Gastroesophageal sphincter (tissue), 4 donors: ENCODE measurements around the gene MARK3. TPM values are rescaled to one million over a fixed set of nuclear protein-coding genes. Genes with fewer than 3 reads are reported as not detected.

Experiments used
- ATAC-seq: fragments of 150-250 bp; one replicate; pipeline ENCODE4 v1.9.1; 2016; ENCODE audit warnings: mild to moderate bottlenecking, moderate library complexity
- H3K27ac ChIP-seq, 4 donors: fragments of 200-600 bp; sonication (generic) in 3 of 4; 1 replicate in 3 of 4; 2 replicates in 1 of 4; pipeline ENCODE4 v1.5.1; 2016 to 2019
- H3K27me3 ChIP-seq: fragments of 200-600 bp; sonication (generic); one replicate; pipeline ENCODE4 v1.5.1; 2019
- H3K36me3 ChIP-seq, 2 donors: fragments of 200-600 bp; sonication (generic); one replicate each; pipeline ENCODE4 v1.5.1; 2019; ENCODE audit warnings: control low read depth in 1 of 2
- H3K4me1 ChIP-seq, 3 donors: fragments of 200-600 bp; sonication (generic); 1 replicate in 2 of 3; 2 replicates in 1 of 3; pipeline ENCODE4 v1.5.1; 2016 to 2019; ENCODE audit warnings: control low read depth in 2 of 3
- H3K4me3 ChIP-seq, 2 donors: fragments of 200-600 bp; sonication (generic); one replicate each; pipeline ENCODE4 v1.5.1; 2019; ENCODE audit warnings: mild to moderate bottlenecking in 1 of 2, moderate library complexity in 1 of 2
- H3K9me3 ChIP-seq, 3 donors: fragments of 200-600 bp; sonication (generic); one replicate each; pipeline ENCODE4 v1.5.1; 2017 to 2019; ENCODE audit warnings: control low read depth in 2 of 3
- EP300 ChIP-seq: sonication (generic); formaldehyde crosslinking; IDR thresholded peaks from one replicate; pipeline ENCODE4 v1.6.1; 2017; ENCODE audit warnings: antibody characterized with exemption, mild to moderate bottlenecking
- POLR2A ChIP-seq, 2 donors: fragments of 450-650 bp; IDR thresholded peaks; one replicate each; pipeline ENCODE4 v1.6.1; 2017; ENCODE audit warnings: antibody characterized with exemption in 2 of 2, mild to moderate bottlenecking in 2 of 2, moderate library complexity in 1 of 2
- POLR2AphosphoS5 ChIP-seq: sonication (generic); formaldehyde crosslinking; IDR thresholded peaks from one replicate; pipeline ENCODE4 v1.6.1; 2017; ENCODE audit warnings: antibody characterized with exemption
- WGBS, 2 donors: methylation state at CpG; one replicate each; pipeline ENCODE4 v1.1.5; 2018; ENCODE audit warnings: low coverage in 1 of 2; 5-methylcytosine and 5-hydroxymethylcytosine counted together
- total RNA-seq, 4 donors: library from RNA; depleted of rRNA; stranded (reverse); fragments of >200 nt; gene quantifications; one replicate each; pipeline ENCODE4 v1.1.0, GENCODE V29; 2016
- TF ChIP-seq, protein P1 (sequence below), 4 experiments: fragments of 200-600 bp in 2 of 4; fragments of 450-650 bp in 2 of 4; sonication (generic) in 1 of 4; IDR thresholded peaks; one replicate each; pipeline ENCODE4 v1.5.1; 2017 to 2019; ENCODE audit warnings: antibody characterized with exemption in 4 of 4, mild to moderate bottlenecking in 2 of 4, moderate library complexity in 2 of 4

The MARK3 gene
- total RNA-seq, 4 donors from 2014 or later = 65.1 to 127 (median 70.4) TPM

DNA sequence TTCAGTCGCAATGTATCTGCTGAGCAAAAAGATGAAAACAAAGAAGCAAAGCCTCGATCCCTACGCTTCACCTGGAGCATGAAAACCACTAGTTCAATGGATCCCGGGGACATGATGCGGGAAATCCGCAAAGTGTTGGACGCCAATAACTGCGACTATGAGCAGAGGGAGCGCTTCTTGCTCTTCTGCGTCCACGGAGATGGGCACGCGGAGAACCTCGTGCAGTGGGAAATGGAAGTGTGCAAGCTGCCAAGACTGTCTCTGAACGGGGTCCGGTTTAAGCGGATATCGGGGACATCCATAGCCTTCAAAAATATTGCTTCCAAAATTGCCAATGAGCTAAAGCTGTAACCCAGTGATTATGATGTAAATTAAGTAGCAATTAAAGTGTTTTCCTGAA, 117.7 kb downstream of the MARK3 start:
- peaks cover 0 to 82% of the 10 kb centered on the region in 2 donors for H3K36me3 ChIP-seq
- TF ChIP-seq, protein P1, sequence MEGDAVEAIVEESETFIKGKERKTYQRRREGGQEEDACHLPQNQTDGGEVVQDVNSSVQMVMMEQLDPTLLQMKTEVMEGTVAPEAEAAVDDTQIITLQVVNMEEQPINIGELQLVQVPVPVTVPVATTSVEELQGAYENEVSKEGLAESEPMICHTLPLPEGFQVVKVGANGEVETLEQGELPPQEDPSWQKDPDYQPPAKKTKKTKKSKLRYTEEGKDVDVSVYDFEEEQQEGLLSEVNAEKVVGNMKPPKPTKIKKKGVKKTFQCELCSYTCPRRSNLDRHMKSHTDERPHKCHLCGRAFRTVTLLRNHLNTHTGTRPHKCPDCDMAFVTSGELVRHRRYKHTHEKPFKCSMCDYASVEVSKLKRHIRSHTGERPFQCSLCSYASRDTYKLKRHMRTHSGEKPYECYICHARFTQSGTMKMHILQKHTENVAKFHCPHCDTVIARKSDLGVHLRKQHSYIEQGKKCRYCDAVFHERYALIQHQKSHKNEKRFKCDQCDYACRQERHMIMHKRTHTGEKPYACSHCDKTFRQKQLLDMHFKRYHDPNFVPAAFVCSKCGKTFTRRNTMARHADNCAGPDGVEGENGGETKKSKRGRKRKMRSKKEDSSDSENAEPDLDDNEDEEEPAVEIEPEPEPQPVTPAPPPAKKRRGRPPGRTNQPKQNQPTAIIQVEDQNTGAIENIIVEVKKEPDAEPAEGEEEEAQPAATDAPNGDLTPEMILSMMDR (IDR thresholded peaks at IDR 0.05) = no peak
- no peak for TF ChIP-seq EP300
- no peaks in the 10 kb centered on the region for H3K9me3 ChIP-seq
- H3K4me1 ChIP-seq = peaks cover 0 to 17% (median 0%) of the 10 kb centered on the region in 3 donors
- no peaks in the 10 kb centered on the region for H3K27me3 ChIP-seq
- no peak for ATAC-seq
- 86 to 89% methylated on average over 18 of the region's 18 CpGs for WGBS, 2 donors
- H3K27ac ChIP-seq = no peak overlapping the region
- H3K4me3 ChIP-seq = no peak overlapping the region

DNA sequence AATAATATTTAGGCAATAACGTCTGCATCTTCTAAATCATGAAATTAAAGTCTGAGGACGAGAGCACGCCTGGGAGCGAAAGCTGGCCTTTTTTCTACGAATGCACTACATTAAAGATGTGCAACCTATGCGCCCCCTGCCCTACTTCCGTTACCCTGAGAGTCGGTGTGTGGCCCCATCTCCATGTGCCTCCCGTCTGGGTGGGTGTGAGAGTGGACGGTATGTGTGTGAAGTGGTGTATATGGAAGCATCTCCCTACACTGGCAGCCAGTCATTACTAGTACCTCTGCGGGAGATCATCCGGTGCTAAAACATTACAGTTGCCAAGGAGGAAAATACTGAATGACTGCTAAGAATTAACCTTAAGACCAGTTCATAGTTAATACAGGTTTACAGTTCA, 118.1 kb downstream of the MARK3 start:
- Histone ChIP-seq H3K4me3 (no peak overlapping the region), H3K9me3 (no peaks in the 10 kb centered on the region), H3K27me3 (no peaks in the 10 kb centered on the region), H3K36me3 (peaks cover 0 to 84% of the 10 kb centered on the region in 2 donors), H3K27ac (no peak overlapping the region), H3K4me1 (peaks cover 0 to 17% (median 0%) of the 10 kb centered on the region in 3 donors)
- 84 to 88% methylated on average over 8 to 11 of the region's 12 CpGs for WGBS, 2 donors
- no peak for TF ChIP-seq POLR2A (IDR thresholded peaks at IDR 0.05)
- TF ChIP-seq POLR2AphosphoS5 = no peak
- TF ChIP-seq, protein P1 (IDR thresholded peaks at IDR 0.05) = no peak
- no peak for TF ChIP-seq EP300
- ATAC-seq = no peak

DNA sequence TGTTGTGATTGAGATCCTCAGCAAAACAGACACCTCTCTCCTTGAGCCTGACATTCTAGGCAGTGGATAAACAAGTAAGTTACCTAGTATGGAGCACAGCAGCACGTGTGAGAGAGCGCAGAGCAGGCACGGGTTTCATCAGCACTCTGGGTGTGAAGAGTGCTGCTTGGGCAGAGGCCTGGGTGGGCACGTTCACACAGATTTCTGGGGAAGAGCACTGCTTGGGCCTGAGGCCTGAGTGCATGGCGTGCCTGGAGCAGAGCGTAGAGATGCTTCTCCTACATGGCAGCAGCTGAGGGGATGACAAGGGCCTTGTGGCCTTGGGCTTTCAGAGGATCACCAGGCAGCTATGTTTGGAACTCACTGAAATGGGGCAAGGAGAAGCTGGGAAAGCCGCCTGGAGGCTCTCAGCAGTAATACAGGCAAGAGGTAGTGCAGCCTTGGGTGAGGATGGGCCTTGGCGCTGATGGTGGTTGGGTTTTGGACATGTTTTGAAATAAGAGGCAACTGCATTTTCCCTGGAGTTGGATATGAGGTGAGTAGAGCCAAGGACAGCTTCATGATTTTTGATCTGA, 119.9 kb downstream of the MARK3 start:
- Histone ChIP-seq H3K27me3 (no peaks in the 10 kb centered on the region), H3K4me3 (no peak overlapping the region), H3K36me3 (peaks cover 0 to 87% of the 10 kb centered on the region in 2 donors), H3K9me3 (no peaks in the 10 kb centered on the region), H3K4me1 (peaks cover 0 to 12% (median 0%) of the 10 kb centered on the region in 3 donors), H3K27ac (no peak overlapping the region)
- TF ChIP-seq EP300 (no peak), POLR2A (IDR thresholded peaks at IDR 0.05) (no peak)
- TF ChIP-seq, protein P1 (IDR thresholded peaks at IDR 0.05) = no peak
- ATAC-seq = no peak
- 81% methylated on average over 4 of the region's 8 CpGs; no CpG with 5 or more reads in 1 of the 2 donors for WGBS, 2 donors

DNA sequence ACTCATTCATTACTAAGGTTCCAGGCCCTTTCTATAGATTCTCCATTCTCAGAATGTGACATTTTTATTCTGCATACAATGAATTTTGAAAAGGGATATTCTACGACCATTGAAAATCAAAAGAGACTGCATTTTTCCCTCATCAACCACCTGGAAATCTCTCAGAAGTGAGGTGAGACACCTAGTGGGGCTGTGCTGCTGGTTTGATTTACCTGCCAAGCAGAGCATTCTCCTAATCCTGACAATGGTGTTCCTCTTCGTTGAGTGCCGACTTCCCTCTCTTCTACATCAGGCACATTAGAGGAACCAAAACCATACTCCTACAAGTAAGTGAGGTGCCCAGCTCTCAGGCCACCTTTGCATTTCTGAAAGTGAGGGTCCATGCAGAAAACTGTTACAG, 122.5 kb downstream of the MARK3 start:
- Histone ChIP-seq H3K27ac (no peak overlapping the region), H3K36me3 (peaks cover 0 to 81% of the 10 kb centered on the region in 2 donors), H3K4me1 (peaks cover 3 to 6% (median 5%) of the 10 kb centered on the region in 3 donors), H3K9me3 (no peaks in the 10 kb centered on the region), H3K27me3 (no peaks in the 10 kb centered on the region), H3K4me3 (no peak overlapping the region)
- no peak for ATAC-seq
- no peak for TF ChIP-seq EP300
- TF ChIP-seq POLR2A (IDR thresholded peaks at IDR 0.05) = no peak
- TF ChIP-seq POLR2AphosphoS5 = no peak
- TF ChIP-seq, protein P1 (IDR thresholded peaks at IDR 0.05) = no peak
- 56 to 68% methylated on average over 1 to 3 of the region's 3 CpGs for WGBS, 2 donors

DNA sequence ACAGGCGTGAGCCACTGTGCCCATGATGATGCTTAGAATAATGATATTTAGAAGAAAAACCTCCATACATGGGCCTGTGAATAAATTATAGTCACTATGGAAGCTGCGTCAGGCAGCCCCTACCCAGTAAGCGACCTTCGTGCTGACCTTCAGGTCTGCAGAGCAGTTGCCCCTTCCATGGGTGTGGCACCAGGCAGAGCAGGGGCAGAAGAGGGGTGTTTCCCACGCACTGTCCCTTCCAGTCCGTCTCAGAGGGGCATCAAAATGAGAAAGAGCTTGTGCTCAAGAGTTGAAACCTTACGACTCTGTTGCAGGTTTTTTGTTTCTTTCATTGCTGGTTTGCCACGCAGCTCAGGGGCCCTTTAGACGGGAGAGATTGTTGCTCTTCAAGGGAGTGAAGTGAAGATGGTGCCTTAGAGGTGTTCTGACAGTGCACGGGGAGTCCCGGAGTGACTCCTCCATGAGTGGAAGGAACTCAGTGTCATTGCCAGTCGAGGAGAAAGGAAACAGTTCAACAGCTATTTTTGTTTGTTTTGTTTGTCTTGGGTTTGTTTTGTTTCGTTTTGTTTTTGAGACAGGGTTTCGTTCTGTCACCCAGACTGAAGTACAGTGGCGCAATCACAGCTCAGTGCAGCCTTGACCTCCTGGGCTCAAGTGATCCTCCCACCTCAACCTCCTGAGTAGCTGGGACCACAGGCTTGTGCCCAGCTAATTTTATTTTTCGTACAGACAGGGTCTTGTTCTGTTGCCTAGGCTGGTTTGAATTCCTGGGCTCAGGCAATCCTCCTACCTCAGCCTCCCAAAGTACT, 123.5 kb downstream of the MARK3 start:
- no peak overlapping the region for H3K27ac ChIP-seq
- H3K4me3 ChIP-seq = no peak overlapping the region
- TF ChIP-seq EP300 = no peak
- TF ChIP-seq, protein P1 (IDR thresholded peaks at IDR 0.05) = no peak
- no peak for TF ChIP-seq POLR2A (IDR thresholded peaks at IDR 0.05)
- peaks cover 0 to 72% of the 10 kb centered on the region in 2 donors for H3K36me3 ChIP-seq
- no peak for ATAC-seq
- peaks cover 3 to 16% (median 12%) of the 10 kb centered on the region in 3 donors for H3K4me1 ChIP-seq
- 83 to 84% methylated on average over 9 to 16 of the region's 16 CpGs for WGBS, 2 donors
- no peaks in the 10 kb centered on the region for H3K27me3 ChIP-seq
- no peaks in the 10 kb centered on the region for H3K9me3 ChIP-seq
